SK-N-SH (cell line): ENCODE measurements around the gene EFEMP2. TPM values are rescaled to one million over a fixed set of nuclear protein-coding genes. Genes with fewer than 3 reads are reported as not detected.

Experiments
- CTCF ChIA-PET: fragments of 300-600, 350-600 bp; formaldehyde crosslinking; extraction: SDS; loops from one replicate; lab custom pipeline; 2021; lab: Yijun Ruan, JAX
- POLR2A ChIA-PET: fragments of 350-600 bp; sonication (Branson Sonifier 250); formaldehyde crosslinking; extraction: SDS; loops from one replicate; lab custom pipeline; 2020; ENCODE audit warnings: antibody characterized with exemption, inconsistent platforms; lab: Yijun Ruan, JAX
- DNase-seq: peaks from one replicate; pipeline ENCODE4 v3.0.0; 2012
- H2AFZ ChIP-seq: fragments of 200-600 bp; sonication (generic); 2 replicates; pipeline ENCODE4 v1.8.1; 2016; ENCODE audit warnings: antibody characterized with exemption, mild to moderate bottlenecking, low read depth
- H3F3A ChIP-seq: fragments of 200-600 bp; sonication (generic); replicated peaks from 2 replicates; pipeline ENCODE3; 2016; ENCODE audit warnings: antibody characterized with exemption, mild to moderate bottlenecking; ENCODE audit not compliant: insufficient read depth
- H3K27ac ChIP-seq, 2 experiments: fragments of 200-500 bp in 1 of 2; fragments of 200-600 bp in 1 of 2; sonication (Bioruptor generic) in 1 of 2; sonication (generic), shearing (Covaris generic) in 1 of 2; 2 replicates each; pipeline versions ENCODE4 v1.5.1 to v1.6.1; 2014 to 2016; ENCODE audit warnings: low read depth in 2 of 2, inconsistent platforms in 1 of 2, low read length in 1 of 2, mild to moderate bottlenecking in 1 of 2, mixed read lengths in 1 of 2
- H3K27me3 ChIP-seq: fragments of 200-600 bp; sonication (generic), shearing (Covaris generic); 2 replicates; pipeline ENCODE4 v1.6.1; 2016; ENCODE audit warnings: mixed run types; ENCODE audit not compliant: insufficient read depth
- H3K36me3 ChIP-seq, 2 experiments: fragments of 200-500 bp in 1 of 2; fragments of 200-600 bp in 1 of 2; sonication (Bioruptor generic) in 1 of 2; sonication (generic) in 1 of 2; replicated peaks in 1 of 2; 2 replicates each; pipeline versions ENCODE3 to v1.5.1; 2014 to 2016; ENCODE audit warnings: low read length in 1 of 2, mild to moderate bottlenecking in 1 of 2; ENCODE audit not compliant: insufficient read depth in 2 of 2, control insufficient read depth in 1 of 2
- H3K4me1 ChIP-seq, 2 experiments: fragments of 200-500 bp in 1 of 2; fragments of 200-600 bp in 1 of 2; sonication (Bioruptor generic) in 1 of 2; sonication (generic), shearing (Covaris generic) in 1 of 2; 2 replicates each; pipeline versions ENCODE4 v1.5.1 to v1.6.1; 2014 to 2016; ENCODE audit warnings: low read depth in 1 of 2, low read length in 1 of 2, mixed run types in 1 of 2; ENCODE audit not compliant: insufficient read depth in 2 of 2, control insufficient read depth in 1 of 2
- H3K4me2 ChIP-seq: fragments of 200-600 bp; sonication (generic), shearing (Covaris generic); 2 replicates; pipeline ENCODE4 v1.6.1; 2017; ENCODE audit warnings: mixed run types
- H3K4me3 ChIP-seq, 2 experiments: fragments of 200-500 bp in 1 of 2; fragments of 200-600 bp in 1 of 2; sonication (Bioruptor generic) in 1 of 2; sonication (generic), shearing (Covaris generic) in 1 of 2; 2 replicates each; pipeline versions ENCODE4 v1.5.1 to v1.8.1; 2014 to 2016; ENCODE audit warnings: low read depth in 2 of 2, inconsistent platforms in 1 of 2, low read length in 1 of 2, mild to moderate bottlenecking in 1 of 2, mixed read lengths in 1 of 2, moderate library complexity in 1 of 2
- H3K79me2 ChIP-seq: fragments of 200-600 bp; sonication (generic); 2 replicates; pipeline ENCODE4 v1.8.1; 2017; ENCODE audit warnings: mild to moderate bottlenecking; ENCODE audit not compliant: insufficient read depth
- H3K9ac ChIP-seq: fragments of 200-600 bp; sonication (generic); 2 replicates; pipeline ENCODE4 v1.6.1; 2017; ENCODE audit warnings: mixed run types
- H3K9me2 ChIP-seq: fragments of 200-600 bp; sonication (generic); 2 replicates; pipeline ENCODE4 v1.6.1; 2017; ENCODE audit warnings: mixed run types
- H3K9me3 ChIP-seq: fragments of 200-600 bp; sonication (generic); 2 replicates; pipeline ENCODE4 v1.6.1; 2017; ENCODE audit warnings: mixed run types, mild to moderate bottlenecking, moderate library complexity
- H4K20me1 ChIP-seq: fragments of 200-600 bp; sonication (generic); 2 replicates; pipeline ENCODE4 v1.6.1; 2017; ENCODE audit warnings: mild to moderate bottlenecking, mixed run types; ENCODE audit not compliant: insufficient read depth
- CHD2 ChIP-seq: fragments of 150-350 bp; IDR thresholded peaks from 2 replicates; pipeline ENCODE4 v1.6.1; 2018; ENCODE audit warnings: low read length; ENCODE audit not compliant: partially characterized antibody
- EP300 ChIP-seq, 2 experiments: IDR thresholded peaks; 2 replicates each; pipeline versions ENCODE4 v1.4.0 to v1.6.1; 2012; ENCODE audit warnings: borderline replicate concordance in 1 of 2, low read depth in 1 of 2, low read length in 1 of 2
- EZH2phosphoT487 ChIP-seq: fragments of 200-600 bp; sonication (generic); IDR thresholded peaks from 2 replicates; pipeline ENCODE4 v1.6.1; 2017; ENCODE audit warnings: low read depth, mixed run types, mild to moderate bottlenecking, antibody characterized with exemption, moderate library complexity, borderline replicate concordance
- FOSL2 ChIP-seq: IDR thresholded peaks from 2 replicates; pipeline ENCODE4 v1.4.0; 2012; ENCODE audit warnings: low read depth, mild to moderate bottlenecking, moderate library complexity, borderline replicate concordance
- GABPA ChIP-seq: IDR thresholded peaks from 2 replicates; pipeline ENCODE4 v1.4.0; 2012; ENCODE audit warnings: low read depth, mild to moderate bottlenecking
- MXI1 ChIP-seq: IDR thresholded peaks from 2 replicates; pipeline ENCODE4 v1.6.1; 2012; ENCODE audit warnings: mild to moderate bottlenecking, low read depth, low read length, improper control_type of control experiment
- NRF1 ChIP-seq: IDR thresholded peaks from 2 replicates; pipeline ENCODE4 v1.6.1; 2012; ENCODE audit warnings: low read depth, mild to moderate bottlenecking, low read length
- POLR2AphosphoS5 ChIP-seq: IDR thresholded peaks from 2 replicates; pipeline ENCODE4 v1.6.1; 2012; ENCODE audit warnings: low read depth, low read length
- RXRA ChIP-seq: IDR thresholded peaks from 2 replicates; pipeline ENCODE4 v1.4.0; 2012; ENCODE audit warnings: low read depth, mild to moderate bottlenecking, borderline replicate concordance
- SIN3A ChIP-seq: IDR thresholded peaks from 2 replicates; pipeline ENCODE4 v1.6.1; 2012; ENCODE audit warnings: low read depth, mild to moderate bottlenecking, low read length, moderate library complexity, borderline replicate concordance
- SMC3 ChIP-seq: IDR thresholded peaks from 2 replicates; pipeline ENCODE4 v1.6.1; 2012; ENCODE audit warnings: low read depth, low read length, improper control_type of control experiment
- WGBS: methylation state at CpG from one replicate; pipeline ENCODE4 v1.1.6; 2017; ENCODE audit warnings: low lambda C conversion rate; 5-methylcytosine and 5-hydroxymethylcytosine counted together
- polyA plus RNA-seq, 3 experiments: library from polyadenylated mRNA; depleted of rRNA; stranded (reverse); fragments of >200 nt; gene quantifications; 2 replicates each; pipeline ENCODE4 v1.2.3, GENCODE V29; 2012
- TF ChIP-seq, protein P1 (sequence below): IDR thresholded peaks from 2 replicates; pipeline ENCODE4 v1.4.0; 2012; ENCODE audit warnings: low read depth, borderline replicate concordance
- TF ChIP-seq, protein P2 (sequence below): IDR thresholded peaks from 2 replicates; pipeline ENCODE4; 2012
- TF ChIP-seq, protein P3 (sequence below): IDR thresholded peaks from 2 replicates; pipeline ENCODE4 v1.4.0; 2012; ENCODE audit warnings: low read depth
- TF ChIP-seq, protein P4 (sequence below): fragments of 150-350 bp; IDR thresholded peaks from 2 replicates; pipeline ENCODE4 v1.6.1; 2017; ENCODE audit warnings: antibody characterized with exemption, low read length, low read depth, borderline replicate concordance

EFEMP2 gene
- polyA plus RNA-seq, 1 of the 3 experiments (the other 2 are of a cell fraction): 203 TPM

DNA sequence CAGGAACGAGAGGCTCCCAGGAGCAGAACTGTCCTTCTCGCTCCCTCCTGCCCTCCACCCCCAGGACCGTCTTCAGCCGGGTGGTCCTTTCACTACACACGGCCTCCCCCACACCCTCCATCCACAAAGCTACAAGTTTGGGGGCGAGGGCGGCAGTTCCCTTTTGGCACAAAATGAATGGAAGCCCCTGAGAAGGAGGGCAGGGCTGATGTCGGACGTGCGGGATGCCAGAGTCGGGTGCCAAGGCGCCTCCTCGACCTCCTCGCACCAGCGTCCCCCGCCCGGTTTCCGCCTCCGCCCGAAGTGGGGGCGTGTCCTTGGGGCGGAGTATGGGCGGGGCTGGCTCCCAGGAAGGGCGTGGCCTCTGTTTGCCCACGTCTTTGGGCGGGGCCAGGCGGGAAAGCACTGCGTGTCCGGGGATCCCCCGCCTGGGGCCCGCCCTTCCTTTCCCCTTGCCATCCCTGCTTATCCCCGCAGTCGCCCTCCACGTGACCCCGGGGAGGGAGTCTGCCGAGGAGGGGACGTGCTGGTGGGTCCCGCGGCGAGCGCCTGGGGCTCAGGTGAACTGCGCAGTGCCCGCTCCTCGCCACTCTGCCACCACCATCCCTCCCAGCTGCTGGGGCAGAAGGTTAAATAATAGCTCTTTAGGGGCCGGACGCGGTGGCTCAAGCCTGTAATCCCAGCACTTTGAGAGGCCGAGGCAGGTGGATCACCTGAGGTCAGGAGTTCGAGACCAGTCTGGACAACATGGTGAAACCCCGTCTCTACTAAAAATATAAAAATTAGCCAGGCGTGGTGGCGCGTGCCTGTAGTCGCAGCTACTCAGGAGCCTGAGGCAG is 937 bp upstream of the EFEMP2 start:
- Histone ChIP-seq H3K4me3 (peak overlapping the region; percentile 54 to 73), H3K9ac (peak overlapping the region; percentile 70), H4K20me1 (no peaks in the 10 kb centered on the region), H3F3A (peaks cover 29% of the 10 kb centered on the region), H3K4me2 (peak overlapping the region; percentile 97), H3K4me1 (peaks cover 19 to 23% of the 10 kb centered on the region in 2 experiments; a peak in 3 of 4 replicates), H3K27me3 (no peaks in the 10 kb centered on the region), H2AFZ (peak overlapping the region; percentile 77; the same call in 1 of the 2 replicates), H3K9me2 (no peaks in the 10 kb centered on the region), H3K79me2 (peaks cover 29% of the 10 kb centered on the region), H3K27ac (peak overlapping the region; percentile 77 to 93), H3K9me3 (no peaks in the 10 kb centered on the region), H3K36me3 (peaks cover 15 to 23% of the 10 kb centered on the region in 2 experiments)
- peak; percentile 65; the same call in 1 of the 2 replicates for TF ChIP-seq SIN3A
- peak; percentile 64 for TF ChIP-seq GABPA
- TF ChIP-seq EZH2phosphoT487: no peak
- TF ChIP-seq, protein P1, sequence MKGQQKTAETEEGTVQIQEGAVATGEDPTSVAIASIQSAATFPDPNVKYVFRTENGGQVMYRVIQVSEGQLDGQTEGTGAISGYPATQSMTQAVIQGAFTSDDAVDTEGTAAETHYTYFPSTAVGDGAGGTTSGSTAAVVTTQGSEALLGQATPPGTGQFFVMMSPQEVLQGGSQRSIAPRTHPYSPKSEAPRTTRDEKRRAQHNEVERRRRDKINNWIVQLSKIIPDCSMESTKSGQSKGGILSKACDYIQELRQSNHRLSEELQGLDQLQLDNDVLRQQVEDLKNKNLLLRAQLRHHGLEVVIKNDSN: peak; percentile 92
- TF ChIP-seq NRF1: no peak
- no peak for TF ChIP-seq FOSL2
- peak; percentile 5; the same call in 1 of the 2 replicates for TF ChIP-seq SMC3
- peak; percentile 79 for TF ChIP-seq MXI1
- TF ChIP-seq EP300 (IDR thresholded peaks at IDR 0.05; ENCODE audit: borderline replicate concordance in 1 of 2, low read depth in 1 of 2, low read length in 1 of 2): no peak
- TF ChIP-seq, protein P2, sequence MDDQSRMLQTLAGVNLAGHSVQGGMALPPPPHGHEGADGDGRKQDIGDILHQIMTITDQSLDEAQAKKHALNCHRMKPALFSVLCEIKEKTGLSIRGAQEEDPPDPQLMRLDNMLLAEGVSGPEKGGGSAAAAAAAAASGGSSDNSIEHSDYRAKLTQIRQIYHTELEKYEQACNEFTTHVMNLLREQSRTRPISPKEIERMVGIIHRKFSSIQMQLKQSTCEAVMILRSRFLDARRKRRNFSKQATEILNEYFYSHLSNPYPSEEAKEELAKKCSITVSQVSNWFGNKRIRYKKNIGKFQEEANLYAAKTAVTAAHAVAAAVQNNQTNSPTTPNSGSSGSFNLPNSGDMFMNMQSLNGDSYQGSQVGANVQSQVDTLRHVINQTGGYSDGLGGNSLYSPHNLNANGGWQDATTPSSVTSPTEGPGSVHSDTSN: peak; percentile 26; the same call in 1 of the 2 replicates
- TF ChIP-seq, protein P3, sequence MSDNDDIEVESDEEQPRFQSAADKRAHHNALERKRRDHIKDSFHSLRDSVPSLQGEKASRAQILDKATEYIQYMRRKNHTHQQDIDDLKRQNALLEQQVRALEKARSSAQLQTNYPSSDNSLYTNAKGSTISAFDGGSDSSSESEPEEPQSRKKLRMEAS: peak; percentile 82; the same call in 1 of the 2 replicates
- peak; percentile 59 for TF ChIP-seq CHD2
- peak; percentile 44; the same call in 1 of the 2 replicates for TF ChIP-seq RXRA
- TF ChIP-seq, protein P4, sequence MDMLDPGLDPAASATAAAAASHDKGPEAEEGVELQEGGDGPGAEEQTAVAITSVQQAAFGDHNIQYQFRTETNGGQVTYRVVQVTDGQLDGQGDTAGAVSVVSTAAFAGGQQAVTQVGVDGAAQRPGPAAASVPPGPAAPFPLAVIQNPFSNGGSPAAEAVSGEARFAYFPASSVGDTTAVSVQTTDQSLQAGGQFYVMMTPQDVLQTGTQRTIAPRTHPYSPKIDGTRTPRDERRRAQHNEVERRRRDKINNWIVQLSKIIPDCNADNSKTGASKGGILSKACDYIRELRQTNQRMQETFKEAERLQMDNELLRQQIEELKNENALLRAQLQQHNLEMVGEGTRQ: peak; percentile 78
- peak; percentile 75 for TF ChIP-seq POLR2AphosphoS5
- peak; percentile 98 for DNase-seq
- ChIA-PET CTCF (interaction anchor here (0.6 to 18.4 kb wide), 4 partner anchors 12 to 457 kb away, joined by 3 to 374 read pairs (median 46); partner anchors contain the start of genes CCDC85B, CTSW, FIBP and MUS81), POLR2A (interaction anchor here (0.5 to 1.2 kb wide), 5 partner anchors 8 to 17 kb away, joined by 3 to 7 read pairs (median 3); partner anchors contain the start of genes CCDC85B and FIBP)
- WGBS: 27% methylated on average over 20 of the region's 54 CpGs
